K562 (cell line): ENCODE measurements around the gene CYP2J2. TPM values are rescaled to one million over a fixed set of nuclear protein-coding genes. Genes with fewer than 3 reads are reported as not detected.

Source experiments
- ATAC-seq: fragments of 200-7000 bp; cut with Tn5 transposase; 3 replicates; pipeline ENCODE4 v1.9.1; 2020; ENCODE audit warnings: moderate library complexity
- BruUV-seq: library from RNA; stranded (reverse); fragments of 400-500 nt; replicated peaks from 2 replicates; lab custom pipeline; 2021; lab: Mats Ljungman, UMichigan
- CTCF ChIA-PET: fragments of 300-600 bp; formaldehyde crosslinking; extraction: SDS; loops from one replicate; lab custom pipeline; 2021; ENCODE audit warnings: low intra/inter-chr PET ratio; lab: Yijun Ruan, JAX
- POLR2A ChIA-PET: fragments of 300-600, 350-650 bp; sonication (Branson Sonifier 250); formaldehyde crosslinking; extraction: SDS; loops from one replicate; lab custom pipeline; 2021; ENCODE audit warnings: antibody characterized with exemption, inconsistent platforms; lab: Yijun Ruan, JAX
- DNase-seq, 4 experiments: peaks; one replicate each; pipeline versions ENCODE4 v3.0.0 to v3.0.0-alpha.2; 2011 to 2018; ENCODE audit warnings: low spot score in 3 of 4, mixed read lengths in 3 of 4; ENCODE audit errors: extremely low read depth in 1 of 4
- FAIRE-seq: peaks from 2 replicates; lab custom pipeline; 2011; peaks lifted over from hg19 to GRCh38; lab: Jason Lieb, UNC
- H2AFZ ChIP-seq: 2 replicates; pipeline ENCODE4 v1.6.0; 2011; ENCODE audit warnings: low read depth, low read length, control low read depth, inconsistent platforms
- H3K27ac ChIP-seq: fragments of 200-600 bp; 3 replicates; pipeline ENCODE4 v1.8.0; 2011; ENCODE audit warnings: low read depth, mild to moderate bottlenecking, control low read depth, inconsistent platforms, low read length, moderate library complexity, mixed read lengths; ENCODE audit errors: extremely low read depth
- H3K27me3 ChIP-seq, 2 experiments: fragments of 300-600 bp in 1 of 2; 2 replicates in 1 of 2; 3 replicates in 1 of 2; pipeline versions ENCODE4 v1.6.0 to v1.8.0; 2011; ENCODE audit warnings: inconsistent platforms in 2 of 2, low read length in 2 of 2, mild to moderate bottlenecking in 1 of 2, mixed read lengths in 1 of 2, moderate library complexity in 1 of 2; ENCODE audit not compliant: control insufficient read depth in 2 of 2, insufficient read depth in 2 of 2
- H3K36me3 ChIP-seq: fragments of 300-600 bp; 3 replicates; pipeline ENCODE4 v1.8.0; 2011; ENCODE audit warnings: mild to moderate bottlenecking, low read length, inconsistent platforms; ENCODE audit not compliant: control insufficient read depth, insufficient read depth
- H3K4me1 ChIP-seq, 2 experiments: fragments of 200-600 bp in 1 of 2; replicated peaks in 1 of 2; 2 replicates in 1 of 2; 3 replicates in 1 of 2; pipeline versions ENCODE4 v1.5.1 to v1.8.0; 2011; ENCODE audit warnings: inconsistent platforms in 2 of 2, low read length in 2 of 2, mild to moderate bottlenecking in 1 of 2, mixed read lengths in 1 of 2, moderate library complexity in 1 of 2; ENCODE audit not compliant: control insufficient read depth in 2 of 2, insufficient read depth in 2 of 2
- H3K4me2 ChIP-seq: 2 replicates; pipeline ENCODE4 v1.6.1; 2011; ENCODE audit warnings: low read length, control low read depth, inconsistent platforms, mixed read lengths; ENCODE audit not compliant: insufficient read depth
- H3K4me3 ChIP-seq: fragments of 200-600 bp; sonication (generic), shearing (Covaris generic); 2 replicates; pipeline ENCODE4 v1.5.1; 2016; ENCODE audit warnings: control low read depth, inconsistent platforms
- H3K79me2 ChIP-seq: fragments of 200-600 bp; 3 replicates; pipeline ENCODE4 v1.8.0; 2011; ENCODE audit warnings: low read length, inconsistent platforms; ENCODE audit not compliant: control insufficient read depth, insufficient read depth
- H3K9ac ChIP-seq, 2 experiments: 2 replicates each; pipeline versions ENCODE4 v1.6.0 to v1.6.1; 2011; ENCODE audit warnings: low read depth in 2 of 2, low read length in 2 of 2, control low read depth in 1 of 2, inconsistent platforms in 1 of 2, mild to moderate bottlenecking in 1 of 2, mixed read lengths in 1 of 2; ENCODE audit not compliant: insufficient read depth in 1 of 2
- H3K9me1 ChIP-seq: one replicate; pipeline ENCODE4 v1.6.0; 2011; ENCODE audit warnings: inconsistent platforms, mild to moderate bottlenecking, low read length, moderate library complexity; ENCODE audit not compliant: control insufficient read depth, insufficient read depth
- H3K9me3 ChIP-seq: replicated peaks from 2 replicates; pipeline ENCODE4 v1.5.1; 2011; ENCODE audit warnings: low read depth, low read length, inconsistent platforms; ENCODE audit not compliant: control insufficient read depth, insufficient read depth
- H4K20me1 ChIP-seq: replicated peaks from 2 replicates; pipeline ENCODE4 v1.6.1; 2011; ENCODE audit warnings: low read length, inconsistent platforms, mixed read lengths; ENCODE audit not compliant: control insufficient read depth, insufficient read depth
- DACH1 ChIP-seq: fragments of 450-650 bp; IDR thresholded peaks from 2 replicates; pipeline ENCODE4 v1.6.1; 2018; ENCODE audit not compliant: partially characterized antibody
- GATAD2A ChIP-seq: fragments of 450-650 bp; IDR thresholded peaks from 2 replicates; pipeline ENCODE4 v1.6.1; 2017
- KLF13 ChIP-seq: fragments of 450-650 bp; IDR thresholded peaks from 2 replicates; pipeline ENCODE4 v1.6.1; 2016; ENCODE audit warnings: missing genetic modification characterization, low read depth, mild to moderate bottlenecking, missing compliant biosample characterization, moderate library complexity, borderline replicate concordance
- RBBP5 ChIP-seq: fragments of 200-600 bp; sonication (generic); IDR thresholded peaks from 2 replicates; pipeline ENCODE4 v1.6.1; 2012; ENCODE audit warnings: borderline replicate concordance, mild to moderate bottlenecking, low read length, control low read depth, inconsistent platforms; ENCODE audit not compliant: insufficient read depth, poor library complexity, severe bottlenecking
- TGIF2 ChIP-seq: sonication (generic); formaldehyde crosslinking; IDR thresholded peaks from 2 replicates; pipeline ENCODE4 v1.8.1; 2022; ENCODE audit warnings: mild to moderate bottlenecking, missing genetic modification reagents, moderate library complexity
- ZBTB7A ChIP-seq: IDR thresholded peaks from 2 replicates; pipeline ENCODE4 v1.6.1; 2011; ENCODE audit warnings: low read depth, mild to moderate bottlenecking, low read length, moderate library complexity, borderline replicate concordance; ENCODE audit not compliant: control insufficient read depth
- WGBS: fragments of 100-300 bp; shearing (Covaris generic); methylation state at CpG from one replicate; pipeline ENCODE4 v1.1.6; 2016; ENCODE audit warnings: low coverage, mixed read lengths; ENCODE audit not compliant: insufficient coverage; ENCODE audit errors: missing lambda C conversion rate; 5-methylcytosine and 5-hydroxymethylcytosine counted together
- in situ Hi-C: fragments of 300-500 bp; cut with MboI; formaldehyde crosslinking; loops from 4 replicates; pipeline ENCODE4 v1.15.0; 2018; ENCODE audit warnings: inconsistent platforms, mixed read lengths
- intact Hi-C: fragments of 100-400 bp; cut with micrococcal nuclease; formaldehyde crosslinking; loops from 2 replicates; pipeline ENCODE4 v1.14.2; 2022
- polyA plus RNA-seq, 8 experiments: library from polyadenylated mRNA; depleted of rRNA in 4 of 8; stranded (reverse) in 5 of 8; unstranded in 3 of 8; fragments of >200 nt; fragmentation: Nextera tagmentation in 2 of 8; fragmentation: Illumina TruSeq in 1 of 8; extraction: Ambion mirVana in 2 of 8; extraction: Trizol in 1 of 8; gene quantifications; 2 replicates each; pipeline versions ENCODE4 v1.2.1 to v1.2.3, GENCODE V29; 2011 to 2014; ENCODE audit warnings: inconsistent platforms in 1 of 8, missing spikeins in 1 of 8
- total RNA-seq, 7 experiments: library from RNA; depleted of rRNA in 6 of 7; stranded (reverse); fragments of >200 nt in 6 of 7; fragmentation: Illumina TruSeq in 2 of 7; extraction: Trizol in 2 of 7; gene quantifications; 2 replicates each; pipeline versions ENCODE4 v1.2.1 to v1.2.3, GENCODE V29; 2011 to 2021; ENCODE audit warnings: low replicate concordance in 1 of 7
- TF ChIP-seq, protein P1 (sequence below): fragments of 250-450 bp; sonication (Bioruptor Pico); IDR thresholded peaks from 2 replicates; pipeline ENCODE4 v1.6.1; 2021; ENCODE audit warnings: mild to moderate bottlenecking
- TF ChIP-seq, protein P2 (sequence below): fragments of 450-650 bp; IDR thresholded peaks from 2 replicates; pipeline ENCODE4 v1.6.1; 2017; ENCODE audit warnings: mild to moderate bottlenecking, moderate library complexity
- TF ChIP-seq, protein P3 (sequence below): fragments of 200-800 bp; sonication (Bioruptor generic); IDR thresholded peaks from 2 replicates; pipeline ENCODE4 v1.6.1; 2017; ENCODE audit warnings: missing genetic modification characterization, missing compliant biosample characterization
- TF ChIP-seq, protein P4 (sequence below), 2 experiments: fragments of 150-350 bp in 1 of 2; IDR thresholded peaks; 2 replicates each; pipeline ENCODE4 v1.6.1; 2012 to 2016; ENCODE audit warnings: low read depth in 2 of 2, low read length in 2 of 2, mild to moderate bottlenecking in 1 of 2, moderate library complexity in 1 of 2
- TF ChIP-seq, protein P5 (sequence below): IDR thresholded peaks from 3 replicates; pipeline ENCODE4 v1.6.1; 2011; ENCODE audit warnings: borderline replicate concordance, mild to moderate bottlenecking; ENCODE audit not compliant: insufficient read length, insufficient read depth
- TF ChIP-seq, protein P6 (sequence below): fragments of 450-650 bp; formaldehyde crosslinking; IDR thresholded peaks from 2 replicates; pipeline ENCODE4 v1.4.0; 2020; ENCODE audit warnings: mild to moderate bottlenecking, moderate library complexity

Gene CYP2J2
- total and polyA plus RNA-seq, 9 of the 15 experiments (the other 6 are each of a cell fraction or from before 2014, with no cell fraction given): not detected

DNA sequence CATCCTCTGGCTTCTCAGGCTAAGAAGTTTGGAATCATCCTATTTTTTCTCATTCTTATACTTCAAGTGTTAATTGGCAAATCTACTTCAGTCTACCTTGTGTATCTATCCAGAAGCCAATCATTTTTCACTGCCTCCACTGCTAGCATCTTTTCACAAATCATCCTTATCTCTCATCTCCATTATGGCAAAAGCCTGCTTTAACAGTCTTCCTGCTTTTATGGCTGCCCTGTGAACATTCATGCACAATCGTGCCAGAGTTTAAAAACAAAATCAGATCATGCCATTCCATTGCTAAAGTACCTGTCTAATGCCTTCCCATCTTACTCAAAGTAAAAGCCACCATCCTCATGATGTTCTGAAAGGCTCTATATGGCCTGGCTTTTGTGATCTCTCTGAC lies 19.2 kb upstream of the CYP2J2 start:
- Histone ChIP-seq H3K9ac (no peak overlapping the region), H2AFZ (no peak overlapping the region), H3K4me2 (no peak overlapping the region), H3K9me3 (no peaks in the 10 kb centered on the region), H3K36me3 (no peaks in the 10 kb centered on the region), H3K27ac (no peak overlapping the region), H3K4me3 (no peak overlapping the region), H3K4me1 (no peaks in the 10 kb centered on the region), H4K20me1 (no peaks in the 10 kb centered on the region), H3K27me3 (no peaks in the 10 kb centered on the region), H3K9me1 (no peaks in the 10 kb centered on the region), H3K79me2 (no peaks in the 10 kb centered on the region)
- DNase-seq (no peak), ATAC-seq (no peak), FAIRE-seq (no peak)
- WGBS: 0% methylated on average over 1 of the region's 1 CpG
- ChIA-PET POLR2A (no interaction called here), CTCF (no interaction called here)
- in situ Hi-C loops (loop anchor here (25.0 kb wide), 1 partner anchor 1208 kb away; no protein-coding TSS in a partner anchor), intact Hi-C loops (loop anchor here (5.0 kb wide), 1 partner anchor 163 kb away; no protein-coding TSS in a partner anchor)
- BruUV-seq: no TSS peak
- TF ChIP-seq, protein P1, sequence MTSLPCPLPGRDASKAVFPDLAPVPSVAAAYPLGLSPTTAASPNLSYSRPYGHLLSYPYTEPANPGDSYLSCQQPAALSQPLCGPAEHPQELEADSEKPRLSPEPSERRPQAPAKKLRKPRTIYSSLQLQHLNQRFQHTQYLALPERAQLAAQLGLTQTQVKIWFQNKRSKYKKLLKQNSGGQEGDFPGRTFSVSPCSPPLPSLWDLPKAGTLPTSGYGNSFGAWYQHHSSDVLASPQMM (CRISPR knock-in tag): no peak
- TF ChIP-seq, protein P2, sequence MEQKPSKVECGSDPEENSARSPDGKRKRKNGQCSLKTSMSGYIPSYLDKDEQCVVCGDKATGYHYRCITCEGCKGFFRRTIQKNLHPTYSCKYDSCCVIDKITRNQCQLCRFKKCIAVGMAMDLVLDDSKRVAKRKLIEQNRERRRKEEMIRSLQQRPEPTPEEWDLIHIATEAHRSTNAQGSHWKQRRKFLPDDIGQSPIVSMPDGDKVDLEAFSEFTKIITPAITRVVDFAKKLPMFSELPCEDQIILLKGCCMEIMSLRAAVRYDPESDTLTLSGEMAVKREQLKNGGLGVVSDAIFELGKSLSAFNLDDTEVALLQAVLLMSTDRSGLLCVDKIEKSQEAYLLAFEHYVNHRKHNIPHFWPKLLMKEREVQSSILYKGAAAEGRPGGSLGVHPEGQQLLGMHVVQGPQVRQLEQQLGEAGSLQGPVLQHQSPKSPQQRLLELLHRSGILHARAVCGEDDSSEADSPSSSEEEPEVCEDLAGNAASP: no peak
- TF ChIP-seq, protein P3, sequence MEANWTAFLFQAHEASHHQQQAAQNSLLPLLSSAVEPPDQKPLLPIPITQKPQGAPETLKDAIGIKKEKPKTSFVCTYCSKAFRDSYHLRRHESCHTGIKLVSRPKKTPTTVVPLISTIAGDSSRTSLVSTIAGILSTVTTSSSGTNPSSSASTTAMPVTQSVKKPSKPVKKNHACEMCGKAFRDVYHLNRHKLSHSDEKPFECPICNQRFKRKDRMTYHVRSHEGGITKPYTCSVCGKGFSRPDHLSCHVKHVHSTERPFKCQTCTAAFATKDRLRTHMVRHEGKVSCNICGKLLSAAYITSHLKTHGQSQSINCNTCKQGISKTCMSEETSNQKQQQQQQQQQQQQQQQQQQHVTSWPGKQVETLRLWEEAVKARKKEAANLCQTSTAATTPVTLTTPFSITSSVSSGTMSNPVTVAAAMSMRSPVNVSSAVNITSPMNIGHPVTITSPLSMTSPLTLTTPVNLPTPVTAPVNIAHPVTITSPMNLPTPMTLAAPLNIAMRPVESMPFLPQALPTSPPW (CRISPR knock-in tag): no peak
- TF ChIP-seq, protein P4, sequence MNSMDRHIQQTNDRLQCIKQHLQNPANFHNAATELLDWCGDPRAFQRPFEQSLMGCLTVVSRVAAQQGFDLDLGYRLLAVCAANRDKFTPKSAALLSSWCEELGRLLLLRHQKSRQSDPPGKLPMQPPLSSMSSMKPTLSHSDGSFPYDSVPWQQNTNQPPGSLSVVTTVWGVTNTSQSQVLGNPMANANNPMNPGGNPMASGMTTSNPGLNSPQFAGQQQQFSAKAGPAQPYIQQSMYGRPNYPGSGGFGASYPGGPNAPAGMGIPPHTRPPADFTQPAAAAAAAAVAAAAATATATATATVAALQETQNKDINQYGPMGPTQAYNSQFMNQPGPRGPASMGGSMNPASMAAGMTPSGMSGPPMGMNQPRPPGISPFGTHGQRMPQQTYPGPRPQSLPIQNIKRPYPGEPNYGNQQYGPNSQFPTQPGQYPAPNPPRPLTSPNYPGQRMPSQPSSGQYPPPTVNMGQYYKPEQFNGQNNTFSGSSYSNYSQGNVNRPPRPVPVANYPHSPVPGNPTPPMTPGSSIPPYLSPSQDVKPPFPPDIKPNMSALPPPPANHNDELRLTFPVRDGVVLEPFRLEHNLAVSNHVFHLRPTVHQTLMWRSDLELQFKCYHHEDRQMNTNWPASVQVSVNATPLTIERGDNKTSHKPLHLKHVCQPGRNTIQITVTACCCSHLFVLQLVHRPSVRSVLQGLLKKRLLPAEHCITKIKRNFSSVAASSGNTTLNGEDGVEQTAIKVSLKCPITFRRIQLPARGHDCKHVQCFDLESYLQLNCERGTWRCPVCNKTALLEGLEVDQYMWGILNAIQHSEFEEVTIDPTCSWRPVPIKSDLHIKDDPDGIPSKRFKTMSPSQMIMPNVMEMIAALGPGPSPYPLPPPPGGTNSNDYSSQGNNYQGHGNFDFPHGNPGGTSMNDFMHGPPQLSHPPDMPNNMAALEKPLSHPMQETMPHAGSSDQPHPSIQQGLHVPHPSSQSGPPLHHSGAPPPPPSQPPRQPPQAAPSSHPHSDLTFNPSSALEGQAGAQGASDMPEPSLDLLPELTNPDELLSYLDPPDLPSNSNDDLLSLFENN (IDR thresholded peaks at IDR 0.05; ENCODE audit: low read depth in 2 of 2, low read length in 2 of 2): no peak
- TF ChIP-seq RBBP5 (no peak), GATAD2A (no peak), TGIF2 (CRISPR knock-in tag) (no peak), ZBTB7A (no peak), KLF13 (tag) (no peak), DACH1 (no peak)
- TF ChIP-seq, protein P5, sequence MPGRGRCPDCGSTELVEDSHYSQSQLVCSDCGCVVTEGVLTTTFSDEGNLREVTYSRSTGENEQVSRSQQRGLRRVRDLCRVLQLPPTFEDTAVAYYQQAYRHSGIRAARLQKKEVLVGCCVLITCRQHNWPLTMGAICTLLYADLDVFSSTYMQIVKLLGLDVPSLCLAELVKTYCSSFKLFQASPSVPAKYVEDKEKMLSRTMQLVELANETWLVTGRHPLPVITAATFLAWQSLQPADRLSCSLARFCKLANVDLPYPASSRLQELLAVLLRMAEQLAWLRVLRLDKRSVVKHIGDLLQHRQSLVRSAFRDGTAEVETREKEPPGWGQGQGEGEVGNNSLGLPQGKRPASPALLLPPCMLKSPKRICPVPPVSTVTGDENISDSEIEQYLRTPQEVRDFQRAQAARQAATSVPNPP: no peak
- TF ChIP-seq, protein P6, sequence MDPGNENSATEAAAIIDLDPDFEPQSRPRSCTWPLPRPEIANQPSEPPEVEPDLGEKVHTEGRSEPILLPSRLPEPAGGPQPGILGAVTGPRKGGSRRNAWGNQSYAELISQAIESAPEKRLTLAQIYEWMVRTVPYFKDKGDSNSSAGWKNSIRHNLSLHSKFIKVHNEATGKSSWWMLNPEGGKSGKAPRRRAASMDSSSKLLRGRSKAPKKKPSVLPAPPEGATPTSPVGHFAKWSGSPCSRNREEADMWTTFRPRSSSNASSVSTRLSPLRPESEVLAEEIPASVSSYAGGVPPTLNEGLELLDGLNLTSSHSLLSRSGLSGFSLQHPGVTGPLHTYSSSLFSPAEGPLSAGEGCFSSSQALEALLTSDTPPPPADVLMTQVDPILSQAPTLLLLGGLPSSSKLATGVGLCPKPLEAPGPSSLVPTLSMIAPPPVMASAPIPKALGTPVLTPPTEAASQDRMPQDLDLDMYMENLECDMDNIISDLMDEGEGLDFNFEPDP (CRISPR knock-in tag): no peak
